Head of caudate nucleus (tissue), 42 donors: ENCODE results near the gene ECE2.
"Not testable (repeated sequence)": the region's sequence is repeated elsewhere in the genome, so short reads cannot be mapped to it uniquely, and the experiment has no call there.

Source experiments
- DNase-seq, 42 donors: peaks; one replicate each; pipeline versions ENCODE4 v3.0.0 to v3.0.0-alpha.2; 2020 to 2021; ENCODE audit warnings: mixed read lengths in 7 of 42
- intact Hi-C: fragments of 100-400 bp; cut with DNase I; formaldehyde crosslinking; loops from one replicate; pipeline ENCODE4 v1.15.0; 2022

Gene ECE2

GRCh38 chr3:184260724-184261269 lies 15.0 kb upstream of the ECE2 start:
- intact Hi-C loops, result no loop called here
- DNase-seq, result peak in 1 of 42 donors; percentile 39

GRCh38 chr3:184261270-184261853 lies 14.5 kb upstream of the ECE2 start, which contains the start of gene CAMK2N2:
Gene CAMK2N2 (minus strand): TSS chr3:184261553. CDS start chr3:184261285, 268 bp downstream.
- intact Hi-C loops, result no loop called here
- peak in 37 of 42 donors; percentile 39 to 84 (median 60) for DNase-seq

GRCh38 chr3:184261854-184262763 lies 13.7 kb upstream of the ECE2 start:
- peak in 1 of 42 donors; percentile 48 for DNase-seq
- intact Hi-C loops, result no loop called here

- no peak for DNase-seq
- intact Hi-C loops, result no loop called here
Observed at GRCh38 chr3:184262764-184263179, 13.1 kb upstream of the ECE2 start.

GRCh38 chr3:184267249-184267648 lies 8.6 kb upstream of the ECE2 start:
- intact Hi-C loops, DNase-seq: not testable (repeated sequence)

GRCh38 chr3:184272269-184272668 lies 3.6 kb upstream of the ECE2 start:
- intact Hi-C loops, result no loop called here
- DNase-seq, result no peak

GRCh38 chr3:184275381-184275701 lies 481 bp upstream of the ECE2 start:
- intact Hi-C loops, result no loop called here
- DNase-seq, result no peak

- no peak for DNase-seq
- intact Hi-C loops, result no loop called here
Observed at GRCh38 chr3:184277366-184277765, 1.5 kb downstream of the ECE2 start.

- intact Hi-C loops, result no loop called here
- DNase-seq, result no peak
Observed at GRCh38 chr3:184282941-184283340, 7.1 kb downstream of the ECE2 start.

- DNase-seq, result no peak
- intact Hi-C loops, result no loop called here
Observed at GRCh38 chr3:184283681-184284080, 7.9 kb downstream of the ECE2 start.

GRCh38 chr3:184284696-184285095 lies 8.9 kb downstream of the ECE2 start:
- intact Hi-C loops, result no loop called here
- peak in 32 of 42 donors; percentile 19 to 79 (median 44) for DNase-seq

- peak in 41 of 42 donors; percentile 22 to 82 (median 61) for DNase-seq
- intact Hi-C loops, result no loop called here
Observed at GRCh38 chr3:184289426-184289938, 13.7 kb downstream of the ECE2 start.

- intact Hi-C loops, result loop anchor here (5.0 kb wide), 1 partner anchor 33 kb away; no protein-coding TSS in a partner anchor
- DNase-seq, result no peak
Observed at GRCh38 chr3:184290331-184290730, 14.5 kb downstream of the ECE2 start.

- intact Hi-C loops, result loop anchor here (5.0 kb wide), 1 partner anchor 34 kb away; no protein-coding TSS in a partner anchor
- no peak for DNase-seq
Observed at GRCh38 chr3:184291044-184291737, 15.4 kb downstream of the ECE2 start.

GRCh38 chr3:184291738-184292445 lies 16.1 kb downstream of the ECE2 start:
- intact Hi-C loops, result loop anchor here (5.0 kb wide), 1 partner anchor 35 kb away; no protein-coding TSS in a partner anchor

GRCh38 chr3:184295771-184296170 lies 19.9 kb downstream of the ECE2 start:
- intact Hi-C loops, result no loop called here

More at GRCh38 chr3:184291738-184292445, 16.1 kb downstream of the ECE2 start:
- no peak for DNase-seq

GRCh38 chr3:184296616-184297015 lies 20.8 kb downstream of the ECE2 start:
- no peak for DNase-seq
- intact Hi-C loops, result no loop called here

More at GRCh38 chr3:184295771-184296170, 19.9 kb downstream of the ECE2 start:
- no peak for DNase-seq

GRCh38 chr3:184298759-184299487 lies 23.1 kb downstream of the ECE2 start, which contains the start of gene PSMD2:
Gene PSMD2 (plus strand): TSS chr3:184299241. CDS start chr3:184299267, 26 bp downstream.
- peak; percentile 94 to 99 (median 98) for DNase-seq
- intact Hi-C loops, result loop anchor here (1.0 kb wide), 1 partner anchor 113 kb away; the partner anchor contains the start of gene ABCF3
